GM18519 (cell line): ENCODE measurements around the gene CUX1.
A peak's percentile ranks its signal among the peaks of the same experiment; 100 is the strongest.
"Not testable (repeated sequence)": the region's sequence is repeated elsewhere in the genome, so short reads cannot be mapped to it uniquely, and the experiment has no call there.

Source experiments
- ATAC-seq: cut with Tn5 transposase; IDR thresholded peaks from one replicate; pipeline ENCODE4 v1.9.1; 2021; ENCODE audit warnings: mild to moderate bottlenecking, moderate library complexity; ENCODE audit not compliant: unreplicated experiment, low FRiP score

CUX1 gene

GRCh38 chr7:101852364-101852763, 34.9 kb downstream of the CUX1 start:
- ATAC-seq: not testable (repeated sequence)

- ATAC-seq: no peak
These were observed 36.3 kb downstream of the CUX1 start for GRCh38 chr7:101853684-101854083.

- no peak for ATAC-seq
These were observed 36.8 kb downstream of the CUX1 start for GRCh38 chr7:101854084-101854865.

DNA sequence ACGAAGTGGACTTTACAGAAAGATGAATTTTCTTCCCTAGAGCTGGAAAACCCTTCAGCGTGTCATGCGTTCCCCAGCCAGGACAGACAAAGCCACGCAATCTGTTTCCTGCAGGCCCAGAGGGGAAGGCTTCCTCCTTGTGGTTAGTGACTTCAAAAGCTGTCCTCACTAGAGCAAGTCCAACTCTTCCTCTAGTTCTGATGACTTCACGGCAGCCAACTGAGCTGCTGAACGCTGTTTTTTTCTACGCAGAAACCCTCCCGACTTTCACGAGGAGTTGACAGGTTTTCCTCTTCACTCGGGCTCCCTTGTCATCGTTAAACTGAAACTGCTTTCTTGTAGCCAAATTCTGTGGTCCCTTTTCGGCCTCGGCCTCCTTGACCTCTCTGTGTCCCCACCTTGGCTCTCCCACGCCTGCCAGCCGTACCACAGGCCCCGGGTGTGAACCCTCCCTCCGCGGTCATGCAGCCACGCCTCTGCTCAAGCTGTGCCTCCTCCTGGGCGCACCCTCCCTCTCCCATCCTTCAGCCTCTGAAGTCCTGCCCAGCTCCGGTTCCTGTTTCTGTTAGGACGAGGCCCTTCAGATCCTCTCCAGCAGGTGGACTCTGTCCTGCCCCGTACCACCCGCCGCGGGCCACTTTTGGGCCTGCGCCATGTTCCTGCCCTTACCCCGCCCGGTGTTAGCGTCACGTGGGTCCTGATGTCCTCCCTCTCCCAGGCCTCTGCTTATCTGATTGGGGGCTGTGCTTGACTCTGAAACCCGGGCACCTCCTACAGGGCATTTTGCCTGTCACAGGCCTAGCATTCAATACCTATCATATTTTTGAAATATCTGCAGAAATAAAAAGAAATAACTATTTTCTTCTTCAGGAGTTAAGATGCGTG, 39.3 kb downstream of the CUX1 start:
- peak; percentile 66 for ATAC-seq

- peak; percentile 19 for ATAC-seq
These were observed 40.0 kb downstream of the CUX1 start for GRCh38 chr7:101857358-101857811.

DNA sequence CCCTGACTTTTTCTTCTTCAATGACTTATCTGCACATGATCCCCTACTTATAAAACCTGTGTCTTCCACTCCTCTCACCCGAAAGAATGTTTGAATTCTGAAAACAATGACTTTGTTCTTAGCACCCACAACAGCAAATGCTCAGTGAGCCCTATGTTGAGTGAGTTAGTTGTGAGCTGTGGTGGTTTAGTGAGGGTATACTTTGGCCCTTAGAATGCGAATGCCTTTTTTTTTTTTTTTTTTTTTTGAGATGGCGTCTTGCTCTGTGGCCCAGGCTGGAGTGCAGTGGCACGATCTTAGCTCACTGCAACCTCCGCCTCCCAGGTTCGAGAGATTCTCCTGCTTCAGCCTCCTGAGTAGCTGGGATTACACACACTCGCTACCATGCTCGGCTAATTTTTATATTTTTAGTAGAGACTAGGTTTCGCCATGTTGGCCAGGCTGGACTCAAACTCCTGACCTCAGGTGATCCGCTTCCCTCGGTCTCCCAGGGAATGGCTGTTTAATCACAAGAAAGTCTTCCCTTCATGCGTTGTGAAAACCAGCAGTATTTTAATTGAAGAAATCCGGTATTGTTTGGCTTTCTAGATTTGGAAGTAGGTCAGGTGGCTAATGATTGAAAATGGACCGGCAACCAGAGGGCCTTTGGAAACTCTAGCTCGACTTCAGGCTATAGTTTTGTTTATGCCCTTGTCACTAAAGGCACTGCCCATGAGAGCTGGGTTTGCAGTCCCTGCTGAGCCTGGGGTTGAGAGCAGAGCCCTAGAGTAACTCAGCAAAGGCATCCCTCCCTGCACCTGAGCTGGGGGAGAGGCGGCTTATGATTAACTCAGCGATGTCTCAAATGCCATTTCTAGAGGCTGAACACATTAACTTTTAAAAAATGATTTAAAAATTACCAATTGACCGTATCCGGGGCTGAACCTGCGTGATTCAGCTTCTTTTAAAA, 41.3 kb downstream of the CUX1 start:
- ATAC-seq: no peak

- ATAC-seq: no peak
These were observed 42.1 kb downstream of the CUX1 start for GRCh38 chr7:101859411-101860106.

GRCh38 chr7:101860316-101861217, 43.1 kb downstream of the CUX1 start:
- ATAC-seq: no peak

GRCh38 chr7:101861218-101861775, 43.9 kb downstream of the CUX1 start:
- no peak for ATAC-seq

GRCh38 chr7:101862280-101863220, 45.1 kb downstream of the CUX1 start:
- ATAC-seq: no peak

GRCh38 chr7:101863598-101863997, 46.2 kb downstream of the CUX1 start:
- ATAC-seq: no peak

GRCh38 chr7:101864039-101864438, 46.6 kb downstream of the CUX1 start:
- ATAC-seq: no peak

- ATAC-seq: no peak
These were observed 47.6 kb downstream of the CUX1 start for GRCh38 chr7:101865031-101865430.

DNA sequence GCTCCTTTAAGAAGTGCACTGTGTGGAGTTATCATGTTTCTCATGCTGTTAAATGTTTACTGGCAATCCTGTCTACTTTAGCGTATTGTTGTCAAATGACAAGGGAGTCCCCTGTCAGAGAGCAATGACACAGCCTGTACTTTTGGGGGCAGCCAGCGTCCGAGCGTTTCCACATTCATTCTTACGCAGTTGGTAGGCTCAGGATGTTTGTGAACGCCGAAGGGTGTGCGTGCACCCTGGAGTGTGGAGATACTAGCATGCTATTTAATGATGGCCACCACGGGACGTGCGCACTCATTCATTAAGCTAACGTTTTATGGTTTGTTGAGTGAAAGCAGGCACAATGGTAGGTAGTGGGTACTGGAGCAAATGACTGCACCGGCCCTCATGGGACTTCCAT, 48.0 kb downstream of the CUX1 start:
- ATAC-seq: no peak

GRCh38 chr7:101866328-101866727, 48.9 kb downstream of the CUX1 start:
- no peak for ATAC-seq

GRCh38 chr7:101867265-101867664, 49.8 kb downstream of the CUX1 start:
- no peak for ATAC-seq

DNA sequence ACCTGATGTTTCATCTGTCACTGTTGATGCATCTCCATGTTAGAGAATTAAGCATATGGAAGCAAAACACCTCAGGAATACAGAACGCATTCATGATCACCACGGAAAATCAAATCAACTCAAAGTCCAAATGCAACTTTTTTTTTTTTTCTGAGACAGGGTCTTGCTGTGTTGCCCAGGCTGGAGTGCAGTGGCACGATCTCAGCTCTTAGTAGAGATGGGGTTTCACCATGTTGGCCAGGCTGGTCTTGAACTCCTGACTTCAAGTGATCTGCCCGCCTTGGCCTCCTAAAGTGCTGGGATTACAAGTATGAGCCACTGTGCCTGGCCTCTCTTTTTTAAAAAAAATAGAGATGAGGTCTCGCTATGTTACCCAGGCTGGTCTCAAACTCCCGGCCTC, 50.3 kb downstream of the CUX1 start:
- not testable (repeated sequence) for ATAC-seq
